Endodermal cell (in vitro differentiated cells): ENCODE data around the gene CACNA1A. TPM values are rescaled to one million over a fixed set of nuclear protein-coding genes. Genes with fewer than 3 reads are reported as not detected.
"Not testable (repeated sequence)": the region's sequence is repeated elsewhere in the genome, so short reads cannot be mapped to it uniquely, and the experiment has no call there.

Experiments used
- DNase-seq: peaks from one replicate; pipeline ENCODE4 v3.0.0-alpha.2; 2017
- H3K27ac ChIP-seq: 2 replicates; pipeline ENCODE4 v1.5.1; 2013; ENCODE audit warnings: mild to moderate bottlenecking, low read depth, low read length, moderate library complexity
- H3K27me3 ChIP-seq: 2 replicates; pipeline ENCODE4 v1.6.1; 2013; ENCODE audit warnings: mild to moderate bottlenecking, low read length, moderate library complexity; ENCODE audit not compliant: insufficient read depth, control insufficient read depth, poor library complexity, severe bottlenecking
- H3K36me3 ChIP-seq: 2 replicates; pipeline ENCODE4 v1.7.0; 2013; ENCODE audit warnings: mild to moderate bottlenecking, low read length, moderate library complexity; ENCODE audit not compliant: control insufficient read depth, insufficient read depth
- H3K4me1 ChIP-seq: one replicate; pipeline ENCODE4 v1.7.0; 2013; ENCODE audit warnings: low read length; ENCODE audit not compliant: control insufficient read depth, insufficient read depth
- H3K4me3 ChIP-seq: 2 replicates; pipeline ENCODE4 v1.5.1; 2013; ENCODE audit warnings: mild to moderate bottlenecking, low read length, moderate library complexity
- H3K9ac ChIP-seq: 2 replicates; pipeline ENCODE4 v1.6.1; 2013; ENCODE audit warnings: mild to moderate bottlenecking, low read length, moderate library complexity; ENCODE audit not compliant: poor library complexity, severe bottlenecking; ENCODE audit errors: extremely low read depth
- H3K9me3 ChIP-seq: 2 replicates; pipeline ENCODE4 v1.6.1; 2013; ENCODE audit warnings: mild to moderate bottlenecking, low read length, moderate library complexity; ENCODE audit not compliant: control insufficient read depth
- H3K27ac Mint-ChIP-seq: 2 replicates; pipeline ENCODE4 v1.8.0; 2020; ENCODE audit warnings: mixed read lengths
- H3K27me3 Mint-ChIP-seq: 2 replicates; pipeline ENCODE4 v1.8.0; 2021; ENCODE audit warnings: mild to moderate bottlenecking, mixed read lengths; ENCODE audit not compliant: insufficient read depth
- H3K36me3 Mint-ChIP-seq: 2 replicates; pipeline ENCODE4 v1.8.0; 2020; ENCODE audit warnings: low read depth, mixed read lengths
- H3K4me1 Mint-ChIP-seq: 2 replicates; pipeline ENCODE4 v1.8.0; 2020; ENCODE audit warnings: mixed read lengths
- H3K4me3 Mint-ChIP-seq: 2 replicates; pipeline ENCODE4 v1.8.0; 2020; ENCODE audit warnings: mild to moderate bottlenecking, moderate library complexity, mixed read lengths
- H3K9me3 Mint-ChIP-seq: 2 replicates; pipeline ENCODE4 v1.8.0; 2020; ENCODE audit warnings: mild to moderate bottlenecking, mixed read lengths
- CTCF ChIP-seq: fragments of 200-600 bp; sonication (generic); conservative IDR thresholded peaks from 2 replicates; pipeline ENCODE4 v1.5.0; 2021; ENCODE audit warnings: antibody characterized with exemption, mild to moderate bottlenecking
- WGBS, 2 experiments: methylation state at CpG; one replicate each; pipeline versions ENCODE4 v1.1.5 to v1.1.7; 2013; ENCODE audit warnings: missing lambda C conversion rate in 2 of 2, mixed read lengths in 1 of 2; ENCODE audit not compliant: insufficient coverage in 1 of 2, insufficient read length in 1 of 2; 5-methylcytosine and 5-hydroxymethylcytosine counted together
- total RNA-seq, 2 donors: library from RNA; stranded (reverse); fragmentation: NEBNext Ultra II Directional in 1 of 2; extraction: Animal tissue kit (Norgen Biotek cat#: 25700) in 1 of 2; gene quantifications; 2 replicates in 1 of 2; 3 replicates in 1 of 2; pipeline ENCODE4 v1.2.1, GENCODE V29; 2021

The CACNA1A gene
- total RNA-seq, 2 donors from 2014 or later, result 8.0 to 10.6 TPM

GRCh38 chr19:13184926-13185325 lies 321.4 kb downstream of the CACNA1A start:
- DNase-seq, H3K36me3 Mint-ChIP-seq, H3K9me3 Mint-ChIP-seq, H3K27me3 ChIP-seq, H3K27me3 Mint-ChIP-seq, H3K4me3 ChIP-seq, H3K27ac Mint-ChIP-seq, H3K9me3 ChIP-seq, H3K4me1 Mint-ChIP-seq, H3K4me3 Mint-ChIP-seq, H3K27ac ChIP-seq, H3K4me1 ChIP-seq, H3K9ac ChIP-seq, H3K36me3 ChIP-seq: not testable (repeated sequence)
- WGBS, 2 experiments, result 84 to 93% methylated on average over 5 to 18 of the region's 23 CpGs

DNA sequence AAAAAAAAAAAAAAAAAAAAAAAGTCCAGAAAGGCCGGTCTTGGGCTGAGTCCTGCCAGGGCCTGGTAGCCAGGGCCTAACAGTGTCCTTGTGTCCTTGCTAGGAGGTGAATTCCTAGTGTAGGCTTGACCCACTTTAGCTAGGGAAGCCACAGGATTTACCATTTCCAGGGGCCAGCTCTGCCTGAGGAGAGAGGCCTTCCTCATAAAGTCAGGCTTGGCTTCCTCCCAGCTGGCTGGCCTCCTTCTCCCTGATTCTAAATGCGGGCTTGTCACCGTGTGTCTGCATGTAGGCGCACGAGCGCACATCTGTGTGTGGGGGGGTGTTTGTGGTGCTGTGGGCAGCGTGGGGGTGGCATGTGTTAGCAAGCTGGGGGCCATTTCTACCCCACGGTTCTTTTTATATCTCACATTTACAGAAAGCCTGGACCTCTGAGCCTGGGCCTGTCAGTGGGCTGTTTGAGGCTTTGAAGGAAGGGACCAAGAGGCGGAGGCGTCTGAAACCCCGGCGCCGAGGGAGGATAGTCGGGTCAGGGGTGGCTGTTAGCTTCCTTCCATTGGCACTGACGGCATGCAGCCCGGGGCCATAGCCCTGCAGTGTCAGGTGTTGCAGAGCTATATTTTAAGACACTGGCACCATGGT lies 324.4 kb downstream of the CACNA1A start:
- H3K27ac Mint-ChIP-seq, result no peak overlapping the region
- H3K4me1 ChIP-seq, result no peaks in the 10 kb centered on the region
- no peak overlapping the region for H3K4me3 Mint-ChIP-seq
- TF ChIP-seq CTCF, result no peak
- no peak overlapping the region for H3K9ac ChIP-seq
- DNase-seq, result no peak
- H3K9me3 Mint-ChIP-seq, result peaks cover 7% of the 10 kb centered on the region
- no peaks in the 10 kb centered on the region for H3K36me3 Mint-ChIP-seq
- H3K27me3 Mint-ChIP-seq, result no peaks in the 10 kb centered on the region
- H3K9me3 ChIP-seq, result no peaks in the 10 kb centered on the region
- H3K36me3 ChIP-seq, result no peaks in the 10 kb centered on the region
- peak overlapping the region; percentile 66 for H3K27ac ChIP-seq
- H3K27me3 ChIP-seq, result no peaks in the 10 kb centered on the region
- H3K4me3 ChIP-seq, result no peak overlapping the region
- 92 to 99% methylated on average over 8 to 11 of the region's 16 CpGs for WGBS, 2 experiments
- H3K4me1 Mint-ChIP-seq, result no peaks in the 10 kb centered on the region

DNA sequence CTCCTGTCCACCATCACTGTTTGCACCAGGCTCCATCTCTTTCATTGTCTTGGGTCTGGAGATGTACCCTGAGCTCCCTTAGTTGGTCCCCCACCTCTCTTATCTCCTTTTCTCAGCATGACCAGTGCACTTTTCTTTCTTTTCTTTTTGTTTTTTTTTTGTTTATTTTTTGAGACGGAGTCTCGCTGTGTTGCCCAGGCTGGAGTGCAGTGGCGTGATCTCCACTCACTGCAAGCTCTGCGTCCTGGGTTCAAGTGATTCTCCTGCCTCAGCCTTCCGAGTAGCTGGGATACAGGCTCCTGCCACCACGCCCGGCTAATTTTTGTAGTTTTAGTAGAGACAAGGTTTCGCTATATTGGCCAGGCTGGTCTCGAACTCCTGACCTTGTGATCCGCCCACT lies 328.0 kb downstream of the CACNA1A start:
- not testable (repeated sequence) for H3K4me3 Mint-ChIP-seq, DNase-seq, H3K27ac ChIP-seq, H3K36me3 Mint-ChIP-seq, H3K27me3 Mint-ChIP-seq, H3K4me1 ChIP-seq, H3K9me3 ChIP-seq, H3K4me3 ChIP-seq, H3K27me3 ChIP-seq, H3K9me3 Mint-ChIP-seq, H3K9ac ChIP-seq, H3K27ac Mint-ChIP-seq, H3K4me1 Mint-ChIP-seq, H3K36me3 ChIP-seq
- WGBS, 2 experiments, result 94 to 96% methylated on average over 8 to 10 of the region's 10 CpGs

GRCh38 chr19:13177584-13177983 lies 328.7 kb downstream of the CACNA1A start:
- H3K36me3 ChIP-seq, H3K4me3 Mint-ChIP-seq, H3K4me3 ChIP-seq, H3K4me1 Mint-ChIP-seq, H3K9me3 Mint-ChIP-seq, H3K27ac Mint-ChIP-seq, H3K9ac ChIP-seq, DNase-seq, H3K27ac ChIP-seq, H3K4me1 ChIP-seq, H3K9me3 ChIP-seq, H3K27me3 ChIP-seq, H3K36me3 Mint-ChIP-seq, H3K27me3 Mint-ChIP-seq: not testable (repeated sequence)
- 86 to 97% methylated on average over 4 to 5 of the region's 5 CpGs for WGBS, 2 experiments
